Esophagus squamous epithelium (tissue), 4 donors: ENCODE data around the gene GPC5.

ENCODE experiments used
- POLR2A ChIP-seq, 4 donors: fragments of 450-650 bp; IDR thresholded peaks; one replicate each; pipeline ENCODE4 v1.6.1; 2017; ENCODE audit warnings: antibody characterized with exemption in 4 of 4, mild to moderate bottlenecking in 4 of 4, moderate library complexity in 3 of 4
- TF ChIP-seq, protein P1 (sequence below), 6 experiments: fragments of 450-650 bp in 4 of 6; fragments of 200-600 bp in 2 of 6; sonication (generic) in 2 of 6; IDR thresholded peaks; one replicate each; pipeline ENCODE4 v1.5.1; 2016 to 2019; ENCODE audit warnings: antibody characterized with exemption in 6 of 6, mild to moderate bottlenecking in 4 of 6, moderate library complexity in 4 of 6

DNA sequence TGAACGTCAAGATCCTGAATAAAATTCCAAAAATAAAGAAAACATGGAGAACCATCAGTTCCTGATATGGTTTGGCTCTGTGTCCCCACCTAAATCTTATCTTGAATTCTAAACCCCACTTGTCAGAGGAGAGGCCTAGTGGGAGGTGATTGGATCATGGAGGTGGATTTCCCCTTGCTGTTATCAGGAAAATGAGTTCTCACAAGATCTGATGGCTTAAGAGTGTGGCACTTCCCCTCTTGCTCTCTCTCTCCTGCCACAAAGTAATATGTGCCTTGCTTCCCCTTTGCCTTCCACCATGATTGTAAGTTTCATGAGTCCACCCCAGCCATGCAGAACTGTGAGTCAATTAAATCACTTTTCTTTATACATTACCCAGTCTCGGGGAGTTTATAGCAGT is 827.4 kb downstream of the GPC5 start:
- TF ChIP-seq, protein P1, sequence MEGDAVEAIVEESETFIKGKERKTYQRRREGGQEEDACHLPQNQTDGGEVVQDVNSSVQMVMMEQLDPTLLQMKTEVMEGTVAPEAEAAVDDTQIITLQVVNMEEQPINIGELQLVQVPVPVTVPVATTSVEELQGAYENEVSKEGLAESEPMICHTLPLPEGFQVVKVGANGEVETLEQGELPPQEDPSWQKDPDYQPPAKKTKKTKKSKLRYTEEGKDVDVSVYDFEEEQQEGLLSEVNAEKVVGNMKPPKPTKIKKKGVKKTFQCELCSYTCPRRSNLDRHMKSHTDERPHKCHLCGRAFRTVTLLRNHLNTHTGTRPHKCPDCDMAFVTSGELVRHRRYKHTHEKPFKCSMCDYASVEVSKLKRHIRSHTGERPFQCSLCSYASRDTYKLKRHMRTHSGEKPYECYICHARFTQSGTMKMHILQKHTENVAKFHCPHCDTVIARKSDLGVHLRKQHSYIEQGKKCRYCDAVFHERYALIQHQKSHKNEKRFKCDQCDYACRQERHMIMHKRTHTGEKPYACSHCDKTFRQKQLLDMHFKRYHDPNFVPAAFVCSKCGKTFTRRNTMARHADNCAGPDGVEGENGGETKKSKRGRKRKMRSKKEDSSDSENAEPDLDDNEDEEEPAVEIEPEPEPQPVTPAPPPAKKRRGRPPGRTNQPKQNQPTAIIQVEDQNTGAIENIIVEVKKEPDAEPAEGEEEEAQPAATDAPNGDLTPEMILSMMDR (IDR thresholded peaks at IDR 0.05): no peak
- no peak for TF ChIP-seq POLR2A (IDR thresholded peaks at IDR 0.05)
